ENCODE data around the gene CCDC134. TPM values are rescaled to one million over a fixed set of nuclear protein-coding genes. Genes with fewer than 3 reads are reported as not detected.

CCDC134 gene
- total and polyA plus RNA-seq, 2 donors from 2014 or later: 5.0 to 12.2 TPM

DNA sequence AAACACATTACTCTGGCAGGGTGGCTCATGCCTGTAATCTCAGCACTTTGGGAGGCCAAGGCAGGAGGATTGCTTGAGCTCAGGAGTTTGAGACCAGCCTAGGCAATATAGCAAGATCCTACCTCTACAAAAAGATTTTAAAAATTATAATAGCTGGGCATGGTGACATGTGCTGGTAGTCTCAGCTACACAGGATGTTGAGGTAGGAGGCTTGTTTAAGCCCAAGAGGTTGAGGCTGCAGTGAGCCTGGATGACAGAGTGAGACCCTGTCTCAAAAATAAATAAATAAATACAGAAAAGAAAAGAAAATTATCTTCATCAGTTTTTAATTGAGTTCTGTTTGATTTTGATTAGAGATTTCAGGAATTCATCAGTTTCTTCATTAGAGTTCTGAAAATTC lies 5.2 kb downstream of the CCDC134 start:
- no peak overlapping the region for H3K4me3 ChIP-seq (ENCODE audit: low read length in 3 of 3)
- H3K9me3 ChIP-seq (ENCODE audit: control insufficient read depth in 2 of 3, insufficient read depth in 1 of 3, low read length in 3 of 3): no peaks in the 10 kb centered on the region
- H3K27me3 ChIP-seq (ENCODE audit: control insufficient read depth, insufficient read depth, low read length): no peaks in the 10 kb centered on the region
- no peak overlapping the region for H3K27ac ChIP-seq (ENCODE audit: low read depth in 2 of 2, low read length in 2 of 2)
- no peak overlapping the region for H3K9ac ChIP-seq (ENCODE audit: low read length in 3 of 3)
- DNase-seq (no peak), FAIRE-seq (no peak)
- peaks cover 0 to 11% (median 0%) of the 10 kb centered on the region in 3 donors for H3K4me1 ChIP-seq (ENCODE audit: control insufficient read depth in 2 of 3, insufficient read depth in 2 of 3, low read depth in 1 of 3, low read length in 3 of 3)
- intact Hi-C loops (cut with DNase I): no loop called here
- TF ChIP-seq, protein P1, sequence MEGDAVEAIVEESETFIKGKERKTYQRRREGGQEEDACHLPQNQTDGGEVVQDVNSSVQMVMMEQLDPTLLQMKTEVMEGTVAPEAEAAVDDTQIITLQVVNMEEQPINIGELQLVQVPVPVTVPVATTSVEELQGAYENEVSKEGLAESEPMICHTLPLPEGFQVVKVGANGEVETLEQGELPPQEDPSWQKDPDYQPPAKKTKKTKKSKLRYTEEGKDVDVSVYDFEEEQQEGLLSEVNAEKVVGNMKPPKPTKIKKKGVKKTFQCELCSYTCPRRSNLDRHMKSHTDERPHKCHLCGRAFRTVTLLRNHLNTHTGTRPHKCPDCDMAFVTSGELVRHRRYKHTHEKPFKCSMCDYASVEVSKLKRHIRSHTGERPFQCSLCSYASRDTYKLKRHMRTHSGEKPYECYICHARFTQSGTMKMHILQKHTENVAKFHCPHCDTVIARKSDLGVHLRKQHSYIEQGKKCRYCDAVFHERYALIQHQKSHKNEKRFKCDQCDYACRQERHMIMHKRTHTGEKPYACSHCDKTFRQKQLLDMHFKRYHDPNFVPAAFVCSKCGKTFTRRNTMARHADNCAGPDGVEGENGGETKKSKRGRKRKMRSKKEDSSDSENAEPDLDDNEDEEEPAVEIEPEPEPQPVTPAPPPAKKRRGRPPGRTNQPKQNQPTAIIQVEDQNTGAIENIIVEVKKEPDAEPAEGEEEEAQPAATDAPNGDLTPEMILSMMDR (IDR thresholded peaks at IDR 0.05; ENCODE audit: borderline replicate concordance, extremely low read depth, insufficient read depth): no peak
- H3K36me3 ChIP-seq (ENCODE audit: control insufficient read depth in 2 of 3, insufficient read depth in 3 of 3, low read length in 3 of 3): no peaks in the 10 kb centered on the region

DNA sequence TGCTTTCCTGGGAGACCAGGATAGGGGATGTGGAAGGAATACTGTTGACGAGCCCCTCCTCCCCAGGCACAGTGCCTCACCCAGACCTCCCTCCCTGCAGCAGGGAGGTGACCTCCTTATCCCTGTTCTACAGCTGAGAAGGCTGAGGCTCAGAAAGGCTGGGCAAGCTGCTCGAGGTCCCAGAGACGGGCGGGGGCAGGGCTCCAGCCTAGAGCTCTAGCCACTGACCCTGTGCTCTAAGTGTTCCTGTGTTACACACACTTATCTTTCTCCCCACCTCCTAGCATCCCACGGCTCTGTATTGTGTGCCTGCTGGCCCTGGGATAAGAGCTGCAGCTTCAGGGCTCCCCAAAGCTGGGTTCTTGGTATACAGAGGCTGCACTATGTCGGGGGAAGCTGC lies 7.9 kb downstream of the CCDC134 start:
- Histone ChIP-seq H3K9me3 (ENCODE audit: control insufficient read depth in 2 of 3, insufficient read depth in 1 of 3, low read length in 3 of 3) (no peaks in the 10 kb centered on the region), H3K27me3 (ENCODE audit: control insufficient read depth, insufficient read depth, low read length) (no peaks in the 10 kb centered on the region), H3K9ac (ENCODE audit: low read length in 3 of 3) (no peak overlapping the region), H3K27ac (ENCODE audit: low read depth in 2 of 2, low read length in 2 of 2) (no peak overlapping the region), H3K4me3 (ENCODE audit: low read length in 3 of 3) (no peak overlapping the region), H3K4me1 (ENCODE audit: control insufficient read depth in 2 of 3, insufficient read depth in 2 of 3, low read depth in 1 of 3, low read length in 3 of 3) (no peaks in the 10 kb centered on the region), H3K36me3 (ENCODE audit: control insufficient read depth in 2 of 3, insufficient read depth in 3 of 3, low read length in 3 of 3) (peaks cover 0 to 4% (median 2%) of the 10 kb centered on the region in 3 donors)
- intact Hi-C loops (cut with DNase I): no loop called here
- TF ChIP-seq, protein P1 (IDR thresholded peaks at IDR 0.05; ENCODE audit: borderline replicate concordance, extremely low read depth, insufficient read depth): no peak
- peak in 1 of 5 donors; percentile 19 for DNase-seq
- no peak for FAIRE-seq

DNA sequence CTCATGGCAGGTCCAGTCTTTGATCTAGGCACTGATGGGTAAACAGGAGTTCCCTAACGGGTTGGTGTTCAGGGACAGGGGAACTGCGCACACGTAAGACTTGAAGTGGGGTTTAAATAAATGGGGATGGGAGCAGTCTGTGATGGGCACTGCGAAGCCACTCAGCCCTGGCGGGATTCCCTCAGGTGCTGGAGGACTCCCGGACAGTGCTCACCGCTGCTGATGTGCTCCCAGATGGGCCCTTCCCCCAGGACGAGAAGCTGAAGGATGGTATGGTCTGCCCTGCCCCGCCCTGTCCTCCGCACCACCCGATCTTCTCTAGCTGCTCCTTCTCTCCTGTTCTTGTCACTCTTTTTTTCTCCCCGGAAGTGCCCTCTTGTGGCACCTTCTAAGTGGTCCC lies 9.5 kb downstream of the CCDC134 start:
- intact Hi-C loops (cut with DNase I): no loop called here
- H3K9ac ChIP-seq (ENCODE audit: low read length in 3 of 3): no peak overlapping the region
- no peak overlapping the region for H3K4me3 ChIP-seq (ENCODE audit: low read length in 3 of 3)
- H3K9me3 ChIP-seq (ENCODE audit: control insufficient read depth in 2 of 3, insufficient read depth in 1 of 3, low read length in 3 of 3): no peaks in the 10 kb centered on the region
- H3K27me3 ChIP-seq (ENCODE audit: control insufficient read depth, insufficient read depth, low read length): no peaks in the 10 kb centered on the region
- FAIRE-seq: no peak
- TF ChIP-seq, protein P1 (IDR thresholded peaks at IDR 0.05; ENCODE audit: borderline replicate concordance, extremely low read depth, insufficient read depth): no peak
- H3K36me3 ChIP-seq (ENCODE audit: control insufficient read depth in 2 of 3, insufficient read depth in 3 of 3, low read length in 3 of 3): peaks cover 0 to 5% (median 4%) of the 10 kb centered on the region in 3 donors
- no peak for DNase-seq
- H3K27ac ChIP-seq (ENCODE audit: low read depth in 2 of 2, low read length in 2 of 2): no peak overlapping the region
- no peaks in the 10 kb centered on the region for H3K4me1 ChIP-seq (ENCODE audit: control insufficient read depth in 2 of 3, insufficient read depth in 2 of 3, low read depth in 1 of 3, low read length in 3 of 3)
